WI38 (cell line): ENCODE measurements around the gene UVRAG.

ENCODE experiments used
- H3K4me3 ChIP-seq: 2 replicates; pipeline ENCODE4 v1.5.1; 2011; ENCODE audit warnings: low read depth, mild to moderate bottlenecking, control low read depth, low read length
- TF ChIP-seq, protein P1 (sequence below): IDR thresholded peaks from 2 replicates; pipeline ENCODE4 v1.5.1; 2012; ENCODE audit warnings: low read depth, mild to moderate bottlenecking, control low read depth, low read length

UVRAG gene

DNA sequence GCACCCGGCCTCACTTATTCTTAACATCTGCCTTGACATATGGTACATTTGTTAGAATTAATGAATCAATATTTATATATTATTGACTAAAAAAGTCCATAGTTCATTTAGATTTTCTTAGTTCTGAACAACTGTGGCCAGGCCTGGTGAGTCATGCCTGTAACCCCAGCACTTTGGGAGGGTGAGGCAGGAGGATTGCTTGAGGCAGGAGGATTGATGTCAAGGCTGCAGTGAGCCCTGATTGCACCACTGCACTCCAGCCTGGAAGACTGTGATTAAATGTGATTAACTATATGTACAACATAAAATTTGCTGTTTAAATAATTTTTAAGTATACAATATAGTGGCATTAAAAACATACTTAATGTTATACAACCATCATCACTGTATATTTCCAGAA, 5.6 kb downstream of the UVRAG start:
- H3K4me3 ChIP-seq, result no peak overlapping the region
- TF ChIP-seq, protein P1, sequence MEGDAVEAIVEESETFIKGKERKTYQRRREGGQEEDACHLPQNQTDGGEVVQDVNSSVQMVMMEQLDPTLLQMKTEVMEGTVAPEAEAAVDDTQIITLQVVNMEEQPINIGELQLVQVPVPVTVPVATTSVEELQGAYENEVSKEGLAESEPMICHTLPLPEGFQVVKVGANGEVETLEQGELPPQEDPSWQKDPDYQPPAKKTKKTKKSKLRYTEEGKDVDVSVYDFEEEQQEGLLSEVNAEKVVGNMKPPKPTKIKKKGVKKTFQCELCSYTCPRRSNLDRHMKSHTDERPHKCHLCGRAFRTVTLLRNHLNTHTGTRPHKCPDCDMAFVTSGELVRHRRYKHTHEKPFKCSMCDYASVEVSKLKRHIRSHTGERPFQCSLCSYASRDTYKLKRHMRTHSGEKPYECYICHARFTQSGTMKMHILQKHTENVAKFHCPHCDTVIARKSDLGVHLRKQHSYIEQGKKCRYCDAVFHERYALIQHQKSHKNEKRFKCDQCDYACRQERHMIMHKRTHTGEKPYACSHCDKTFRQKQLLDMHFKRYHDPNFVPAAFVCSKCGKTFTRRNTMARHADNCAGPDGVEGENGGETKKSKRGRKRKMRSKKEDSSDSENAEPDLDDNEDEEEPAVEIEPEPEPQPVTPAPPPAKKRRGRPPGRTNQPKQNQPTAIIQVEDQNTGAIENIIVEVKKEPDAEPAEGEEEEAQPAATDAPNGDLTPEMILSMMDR, result no peak

DNA sequence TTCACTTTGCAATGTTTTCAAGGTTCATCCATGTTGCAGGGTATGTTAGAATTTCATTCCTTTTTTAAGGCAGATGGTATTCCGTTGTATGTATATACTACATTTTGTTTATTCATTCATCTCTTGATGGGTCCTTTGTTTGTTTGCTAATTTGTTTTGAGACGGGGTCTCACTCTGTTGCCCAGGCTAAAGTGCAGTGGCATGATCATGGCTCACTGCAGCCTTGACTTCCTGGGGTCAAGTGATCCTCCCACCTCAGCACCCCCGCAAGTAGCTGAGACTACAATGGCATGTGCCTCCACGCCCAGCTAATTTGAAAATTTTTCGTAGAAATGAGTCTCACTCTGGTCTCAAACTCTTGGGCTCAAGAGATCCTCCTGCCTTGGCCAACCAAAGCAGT, 6.2 kb downstream of the UVRAG start:
- H3K4me3 ChIP-seq, result no peak overlapping the region
- TF ChIP-seq, protein P1, result no peak

DNA sequence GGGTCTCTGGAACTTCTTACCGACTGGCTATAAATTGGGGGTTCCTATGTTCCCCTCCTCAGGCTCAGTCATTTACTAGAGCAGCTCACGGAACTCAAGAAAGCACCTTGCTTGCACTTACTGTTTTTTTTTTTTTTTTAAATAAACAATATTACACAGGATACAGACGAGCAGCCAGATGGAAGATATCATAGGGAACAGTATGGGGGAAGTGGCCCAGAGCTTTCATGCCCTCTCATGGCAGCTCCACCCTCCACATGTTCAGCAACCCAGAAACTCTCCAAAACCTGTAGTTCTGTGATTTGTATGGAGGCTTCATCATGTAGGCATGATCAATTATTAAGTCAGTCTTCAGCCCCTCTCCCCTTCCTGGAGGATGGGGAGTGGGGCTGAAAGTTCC, 7.5 kb downstream of the UVRAG start:
- H3K4me3 ChIP-seq, result no peak overlapping the region
- TF ChIP-seq, protein P1, result no peak

DNA sequence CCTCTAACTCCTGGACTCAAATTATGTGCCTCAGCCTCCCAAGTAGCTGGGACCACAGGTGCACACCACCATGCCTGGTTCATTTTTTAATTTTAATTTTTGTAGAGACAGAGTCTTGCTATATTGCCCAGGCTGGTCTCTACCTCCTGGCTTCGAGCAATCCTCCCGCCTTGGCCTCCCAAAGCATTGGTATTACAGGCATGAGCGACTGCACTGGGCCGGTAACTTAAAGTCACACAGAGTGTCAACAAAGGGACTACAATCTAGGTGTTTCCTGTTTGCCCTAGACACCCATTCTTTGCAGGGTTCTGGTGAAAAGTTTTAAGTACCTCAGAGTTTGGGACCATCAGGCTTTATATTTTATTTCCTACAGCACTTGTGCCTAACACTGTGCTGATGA, 8.4 kb downstream of the UVRAG start:
- TF ChIP-seq, protein P1, result no peak
- H3K4me3 ChIP-seq, result no peak overlapping the region

DNA sequence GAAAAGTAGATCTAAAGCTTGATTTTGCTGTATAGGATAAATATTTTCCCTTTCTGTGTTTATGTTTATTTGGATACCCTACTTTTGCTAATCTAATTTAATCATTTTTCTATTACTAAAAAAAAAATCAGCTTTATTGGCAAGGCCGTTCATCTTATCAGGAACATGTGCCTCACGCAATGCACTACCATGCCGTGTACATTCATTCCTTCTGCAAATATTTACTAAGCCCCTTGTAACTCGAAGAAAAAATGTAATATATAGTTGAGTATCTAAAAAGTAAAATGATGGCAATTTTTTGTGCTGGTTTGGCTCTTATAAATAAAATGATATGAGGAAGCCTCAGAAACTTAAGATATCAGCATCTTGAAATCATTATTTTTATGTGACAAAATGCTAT, 8.9 kb downstream of the UVRAG start:
- H3K4me3 ChIP-seq, result no peak overlapping the region

DNA sequence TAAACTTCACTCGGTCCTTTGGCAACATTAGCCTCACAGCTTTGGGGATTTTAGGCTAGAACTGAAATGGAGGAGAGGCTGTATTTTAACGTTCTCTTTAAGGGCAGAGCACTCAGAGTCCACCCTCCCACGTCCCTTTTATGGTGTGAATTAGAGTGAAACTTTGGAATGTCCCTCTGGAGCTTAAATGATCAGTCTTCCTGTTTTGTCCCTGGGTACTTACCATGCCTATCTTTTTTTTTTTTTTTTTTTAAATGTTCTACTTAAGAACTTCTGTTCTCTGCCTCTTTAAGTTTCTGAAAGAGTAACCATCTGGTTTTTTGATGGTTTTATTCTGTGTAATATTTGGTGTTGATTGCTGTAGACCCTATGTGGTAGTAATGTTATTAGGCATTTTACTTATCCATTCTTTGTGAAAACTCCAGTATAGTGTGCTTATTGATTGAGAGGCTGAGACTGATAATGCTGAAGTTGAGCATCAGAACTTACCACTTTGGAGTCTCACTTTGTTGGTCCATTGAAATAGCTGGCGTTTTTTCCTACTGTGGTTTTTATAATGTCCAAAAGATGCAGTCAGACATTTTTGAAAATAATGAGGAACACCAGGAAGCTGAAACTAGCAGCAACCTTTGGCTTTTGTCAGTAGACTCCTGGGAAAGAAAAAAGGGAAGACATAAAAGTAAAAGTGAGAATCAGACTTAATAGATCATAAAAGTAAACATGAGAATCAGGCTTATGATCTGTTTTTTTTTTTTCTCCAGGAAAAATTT, 11.6 kb downstream of the UVRAG start:
- no peak overlapping the region for H3K4me3 ChIP-seq
- TF ChIP-seq, protein P1, result no peak

More for the DNA sequence above, 8.9 kb downstream of the UVRAG start:
- TF ChIP-seq, protein P1, result no peak

DNA sequence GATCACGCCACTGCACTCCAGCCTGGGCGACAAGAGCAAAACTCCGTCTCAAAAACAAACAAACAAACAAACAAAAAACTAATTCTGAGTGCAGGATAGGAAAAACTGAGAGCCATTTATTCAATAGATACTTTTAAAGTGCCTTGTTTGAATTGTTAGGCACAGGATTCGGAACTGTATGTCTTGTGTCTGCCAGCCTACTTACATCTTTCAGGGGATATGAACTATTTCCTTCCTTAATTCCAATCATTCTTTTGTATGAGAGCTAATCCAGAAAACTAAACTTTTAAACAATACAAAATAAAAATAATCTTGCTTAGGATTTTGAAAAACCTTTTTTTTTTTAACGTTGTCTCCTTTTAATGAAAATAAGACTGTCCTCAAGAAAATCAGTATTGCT, 12.6 kb downstream of the UVRAG start:
- no peak overlapping the region for H3K4me3 ChIP-seq
- TF ChIP-seq, protein P1, result no peak
